Sigmoid colon (tissue), 7 donors: Measurements from ENCODE around the gene PPP4R3B. TPM values are rescaled to one million over a fixed set of nuclear protein-coding genes. Genes with fewer than 3 reads are reported as not detected.
"Not testable (repeated sequence)": the region's sequence is repeated elsewhere in the genome, so short reads cannot be mapped to it uniquely, and the experiment has no call there.

ENCODE experiments used
- DNase-seq: peaks from one replicate; pipeline ENCODE4 v3.0.0-alpha.2; 2019
- H3K27ac ChIP-seq, 4 donors: fragments of 200-600 bp; sonication (generic); one replicate each; pipeline ENCODE4 v1.5.1; 2016 to 2019; ENCODE audit warnings: mild to moderate bottlenecking in 1 of 4
- H3K27me3 ChIP-seq, 3 donors: fragments of 200-600 bp; sonication (generic); one replicate each; pipeline ENCODE4 v1.5.1; 2019; ENCODE audit warnings: mild to moderate bottlenecking in 1 of 3
- H3K36me3 ChIP-seq, 4 donors: fragments of 200-600 bp; sonication (generic); one replicate each; pipeline ENCODE4 v1.5.1; 2016 to 2019
- H3K4me1 ChIP-seq, 4 donors: fragments of 200-600 bp; sonication (generic); one replicate each; pipeline ENCODE4 v1.5.1; 2017 to 2019
- H3K4me3 ChIP-seq, 4 donors: fragments of 200-600 bp; sonication (generic); one replicate each; pipeline ENCODE4 v1.5.1; 2017 to 2019; ENCODE audit warnings: mild to moderate bottlenecking in 2 of 4, moderate library complexity in 1 of 4
- H3K9me3 ChIP-seq, 4 donors: fragments of 200-600 bp in 3 of 4; sonication (generic) in 3 of 4; one replicate each; pipeline versions ENCODE4 v1.5.1 to v1.6.1; 2013 to 2019
- EP300 ChIP-seq, 4 donors: sonication (generic); formaldehyde crosslinking; IDR thresholded peaks; one replicate each; pipeline ENCODE4 v1.6.1; 2017; ENCODE audit warnings: antibody characterized with exemption in 4 of 4
- POLR2A ChIP-seq, 2 donors: fragments of 450-650 bp; IDR thresholded peaks; one replicate each; pipeline ENCODE4 v1.6.1; 2016; ENCODE audit warnings: antibody characterized with exemption in 2 of 2, mild to moderate bottlenecking in 2 of 2, moderate library complexity in 2 of 2
- POLR2AphosphoS5 ChIP-seq, 4 donors: sonication (generic); formaldehyde crosslinking; IDR thresholded peaks; one replicate each; pipeline ENCODE4 v1.6.1; 2017; ENCODE audit warnings: antibody characterized with exemption in 4 of 4
- WGBS, 2 donors: extraction: QIAGEN DNeasy Blood & Tissue Kit; methylation state at CpG; one replicate each; pipeline ENCODE4 v1.1.7; 2013; 5-methylcytosine and 5-hydroxymethylcytosine counted together
- intact Hi-C: fragments of 100-400 bp; cut with DNase I; formaldehyde crosslinking; loops from one replicate; pipeline ENCODE4 v1.15.1; 2023
- polyA plus RNA-seq, 3 donors: library from polyadenylated mRNA; stranded (reverse); fragments of 200-250 nt; gene quantifications; one replicate each; pipeline ENCODE4 v1.2.3, GENCODE V29; 2013
- total RNA-seq, 4 donors: library from RNA; depleted of rRNA; stranded (reverse); fragments of >200 nt; gene quantifications; one replicate each; pipeline ENCODE4 v1.1.0, GENCODE V29; 2016
- TF ChIP-seq, protein P1 (sequence below), 4 experiments: fragments of 450-650 bp in 3 of 4; fragments of 200-600 bp in 1 of 4; IDR thresholded peaks; one replicate each; pipeline ENCODE4 v1.5.1; 2016 to 2019; ENCODE audit warnings: antibody characterized with exemption in 4 of 4, mild to moderate bottlenecking in 3 of 4, moderate library complexity in 2 of 4
- donor health status: healthy with polysubstance abuse.
- donor health status: Bipolar disorder and iron deficiency.
- donor health status: healthy.

The PPP4R3B gene
- total and polyA plus RNA-seq, 7 donors, result 29.4 to 88.5 (median 75.8) TPM

DNA sequence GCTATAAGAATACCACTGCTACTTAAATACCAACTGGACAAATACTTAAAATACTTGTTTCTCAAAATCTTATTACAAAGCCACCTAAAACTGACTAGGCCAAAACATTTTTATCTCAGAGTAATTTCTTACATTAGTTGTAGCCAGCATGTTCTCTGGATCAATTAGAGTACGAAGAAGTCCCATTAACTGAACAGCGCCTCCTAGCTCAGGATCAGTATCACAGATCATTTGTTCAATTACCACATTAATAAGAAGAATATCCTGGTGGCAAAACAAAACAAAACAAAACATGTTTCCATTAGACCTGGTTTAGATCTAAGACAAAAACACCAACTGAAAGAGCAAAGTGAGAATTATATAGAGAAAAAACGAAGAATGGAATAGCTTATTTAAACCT lies 36.0 kb downstream of the PPP4R3B start:
- peaks cover 0 to 62% (median 7%) of the 10 kb centered on the region in 4 donors for H3K36me3 ChIP-seq
- H3K4me1 ChIP-seq, result peaks cover 0 to 21% (median 15%) of the 10 kb centered on the region in 4 donors
- H3K27me3 ChIP-seq, result no peaks in the 10 kb centered on the region
- H3K4me3 ChIP-seq, result no peak overlapping the region
- DNase-seq, result no peak
- WGBS, 2 donors, result 87 to 94% methylated on average over 3 of the region's 3 CpGs
- peak overlapping the region in 3 of 4 donors; percentile 0 to 53 (median 33) for H3K27ac ChIP-seq
- no peaks in the 10 kb centered on the region for H3K9me3 ChIP-seq
- intact Hi-C loops, result no loop called here
- TF ChIP-seq, protein P1, sequence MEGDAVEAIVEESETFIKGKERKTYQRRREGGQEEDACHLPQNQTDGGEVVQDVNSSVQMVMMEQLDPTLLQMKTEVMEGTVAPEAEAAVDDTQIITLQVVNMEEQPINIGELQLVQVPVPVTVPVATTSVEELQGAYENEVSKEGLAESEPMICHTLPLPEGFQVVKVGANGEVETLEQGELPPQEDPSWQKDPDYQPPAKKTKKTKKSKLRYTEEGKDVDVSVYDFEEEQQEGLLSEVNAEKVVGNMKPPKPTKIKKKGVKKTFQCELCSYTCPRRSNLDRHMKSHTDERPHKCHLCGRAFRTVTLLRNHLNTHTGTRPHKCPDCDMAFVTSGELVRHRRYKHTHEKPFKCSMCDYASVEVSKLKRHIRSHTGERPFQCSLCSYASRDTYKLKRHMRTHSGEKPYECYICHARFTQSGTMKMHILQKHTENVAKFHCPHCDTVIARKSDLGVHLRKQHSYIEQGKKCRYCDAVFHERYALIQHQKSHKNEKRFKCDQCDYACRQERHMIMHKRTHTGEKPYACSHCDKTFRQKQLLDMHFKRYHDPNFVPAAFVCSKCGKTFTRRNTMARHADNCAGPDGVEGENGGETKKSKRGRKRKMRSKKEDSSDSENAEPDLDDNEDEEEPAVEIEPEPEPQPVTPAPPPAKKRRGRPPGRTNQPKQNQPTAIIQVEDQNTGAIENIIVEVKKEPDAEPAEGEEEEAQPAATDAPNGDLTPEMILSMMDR (IDR thresholded peaks at IDR 0.05), result no peak
- no peak for TF ChIP-seq EP300 (IDR thresholded peaks at IDR 0.05)
- TF ChIP-seq POLR2A (IDR thresholded peaks at IDR 0.05), result no peak
- no peak for TF ChIP-seq POLR2AphosphoS5 (IDR thresholded peaks at IDR 0.05)

DNA sequence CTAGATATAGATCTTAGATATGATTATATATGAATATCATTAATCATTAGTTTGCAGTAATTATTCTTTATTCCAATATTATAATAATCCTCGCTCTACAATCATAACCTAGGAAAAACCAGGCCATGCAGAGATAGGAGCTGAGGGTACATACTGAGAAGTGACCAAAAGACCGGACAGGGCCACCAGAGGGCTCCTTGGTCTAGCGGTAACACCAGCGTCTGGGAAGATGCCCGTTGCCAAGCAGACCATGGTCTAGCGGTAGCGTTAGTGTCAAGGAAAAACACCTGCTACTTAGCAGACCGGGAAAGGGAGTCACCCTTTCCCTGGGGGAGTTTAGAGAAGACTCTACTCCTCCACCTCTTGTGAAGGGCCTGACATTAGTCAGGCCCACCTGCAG lies 48.4 kb downstream of the PPP4R3B start:
- H3K4me1 ChIP-seq, H3K27me3 ChIP-seq, H3K9me3 ChIP-seq, H3K27ac ChIP-seq, DNase-seq, intact Hi-C loops, H3K4me3 ChIP-seq: not testable (repeated sequence)
- H3K36me3 ChIP-seq, result peaks cover 0 to 83% (median 5%) of the 10 kb centered on the region in 4 donors
- WGBS, 2 donors, result 88 to 94% methylated on average over 8 of the region's 8 CpGs

DNA sequence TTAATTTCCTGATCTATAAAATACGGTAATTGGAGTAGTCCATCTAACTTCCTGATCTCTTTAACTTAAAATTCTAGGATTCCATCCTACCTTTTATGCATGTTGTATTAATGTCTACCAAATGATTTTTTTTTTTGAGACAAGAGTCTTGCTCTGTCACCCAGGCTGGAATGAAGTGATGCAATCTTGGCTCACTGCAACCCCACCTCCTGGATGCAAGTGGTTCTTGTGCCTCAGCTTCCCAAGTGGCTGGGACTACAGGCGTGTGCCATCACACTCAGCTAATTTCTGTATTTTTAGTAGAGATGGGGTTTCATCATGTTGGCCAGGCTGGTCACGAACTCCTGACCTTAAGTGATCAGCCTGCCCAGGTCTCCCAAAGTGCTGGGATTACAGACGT lies 50.1 kb downstream of the PPP4R3B start:
- Histone ChIP-seq H3K9me3 (no peaks in the 10 kb centered on the region), H3K27ac (no peak overlapping the region), H3K36me3 (peaks cover 0 to 86% (median 11%) of the 10 kb centered on the region in 4 donors), H3K4me3 (no peak overlapping the region), H3K4me1 (no peaks in the 10 kb centered on the region), H3K27me3 (no peaks in the 10 kb centered on the region)
- TF ChIP-seq EP300 (IDR thresholded peaks at IDR 0.05) (no peak), POLR2A (IDR thresholded peaks at IDR 0.05) (no peak), POLR2AphosphoS5 (IDR thresholded peaks at IDR 0.05) (no peak)
- TF ChIP-seq, protein P1 (IDR thresholded peaks at IDR 0.05), result no peak
- intact Hi-C loops, result no loop called here
- 95% methylated on average over 4 of the region's 4 CpGs for WGBS, 2 donors
- DNase-seq, result no peak

DNA sequence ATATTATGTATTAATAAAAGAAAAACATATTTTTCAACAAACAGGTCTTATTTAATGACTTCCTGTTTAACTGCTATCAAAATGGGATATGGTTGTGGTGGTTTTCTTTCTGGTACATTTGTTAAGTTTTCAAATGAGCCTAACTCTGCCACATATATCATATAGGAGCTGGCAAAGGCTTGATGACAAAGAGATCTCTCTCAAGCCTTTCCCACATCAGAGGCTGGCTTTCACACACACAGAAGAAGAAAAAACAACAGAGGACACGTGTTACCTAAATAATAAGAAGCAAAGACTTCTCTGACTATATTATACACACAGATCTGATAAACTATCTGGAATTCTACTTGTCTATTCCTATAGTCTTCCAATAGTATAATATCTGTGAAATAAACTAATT lies 51.8 kb downstream of the PPP4R3B start:
- TF ChIP-seq EP300 (IDR thresholded peaks at IDR 0.05) (no peak), POLR2AphosphoS5 (IDR thresholded peaks at IDR 0.05) (no peak), POLR2A (IDR thresholded peaks at IDR 0.05) (no peak)
- TF ChIP-seq, protein P1 (IDR thresholded peaks at IDR 0.05), result no peak
- Histone ChIP-seq H3K27me3 (no peaks in the 10 kb centered on the region), H3K9me3 (no peaks in the 10 kb centered on the region), H3K27ac (no peak overlapping the region), H3K4me1 (no peaks in the 10 kb centered on the region), H3K4me3 (no peak overlapping the region), H3K36me3 (peaks cover 3 to 87% (median 21%) of the 10 kb centered on the region in 4 donors)
- intact Hi-C loops, result no loop called here
- no peak for DNase-seq
- WGBS, 2 donors, result 78 to 85% methylated on average over 1 of the region's 1 CpG

GRCh38 chr2:55560855-55561254 lies 56.6 kb downstream of the PPP4R3B start:
- no peak overlapping the region for H3K27ac ChIP-seq

More at GRCh38 chr2:55560855-55561254, 56.6 kb downstream of the PPP4R3B start:
- WGBS, 2 donors, result 98 to 99% methylated on average over 3 of the region's 3 CpGs
- H3K36me3 ChIP-seq, result peaks cover 3 to 89% (median 33%) of the 10 kb centered on the region in 4 donors
- no peaks in the 10 kb centered on the region for H3K9me3 ChIP-seq
- H3K4me1 ChIP-seq, result peaks cover 0 to 6% (median 1%) of the 10 kb centered on the region in 4 donors
- H3K4me3 ChIP-seq, result no peak overlapping the region
- intact Hi-C loops, result no loop called here
- no peak for TF ChIP-seq POLR2A (IDR thresholded peaks at IDR 0.05)
- TF ChIP-seq EP300 (IDR thresholded peaks at IDR 0.05), result no peak
- TF ChIP-seq, protein P1 (IDR thresholded peaks at IDR 0.05), result no peak
- no peak for TF ChIP-seq POLR2AphosphoS5 (IDR thresholded peaks at IDR 0.05)
- H3K27me3 ChIP-seq, result no peaks in the 10 kb centered on the region
- no peak for DNase-seq
